HepG2 (cell line): Measurements from ENCODE around the gene GP2.

Source experiments
- ATF2 ChIP-seq: sonication (generic); formaldehyde crosslinking; IDR thresholded peaks from 2 replicates; pipeline ENCODE4 v1.4.0; 2020; ENCODE audit warnings: missing genetic modification reagents
- CTCF ChIP-seq: sonication (generic); formaldehyde crosslinking; IDR thresholded peaks from 2 replicates; pipeline ENCODE4 v1.5.0; 2020; ENCODE audit warnings: mild to moderate bottlenecking, missing genetic modification reagents, moderate library complexity
- EP300 ChIP-seq, 3 experiments: sonication (generic) in 1 of 3; formaldehyde crosslinking in 1 of 3; IDR thresholded peaks; 2 replicates each; pipeline versions ENCODE4 v1.5.1 to v1.6.1; 2011 to 2020; ENCODE audit warnings: low read depth in 2 of 3, low read length in 2 of 3, borderline replicate concordance in 1 of 3, improper control_type of control experiment in 1 of 3, mild to moderate bottlenecking in 1 of 3, missing genetic modification reagents in 1 of 3, moderate library complexity in 1 of 3
- EZH2 ChIP-seq: conservative IDR thresholded peaks from 2 replicates; pipeline ENCODE4 v1.6.1; 2012; ENCODE audit warnings: mild to moderate bottlenecking, low read depth, low read length, moderate library complexity
- GATAD1 ChIP-seq: IDR thresholded peaks from 2 replicates; pipeline ENCODE4 v1.6.1; 2016; ENCODE audit warnings: missing genetic modification reagents, missing compliant biosample characterization
- GLMP ChIP-seq: sonication (generic); formaldehyde crosslinking; IDR thresholded peaks from 2 replicates; pipeline ENCODE4 v1.9.0; 2021; ENCODE audit warnings: missing genetic modification reagents, mild to moderate bottlenecking, borderline replicate concordance
- GZF1 ChIP-seq: sonication (generic); formaldehyde crosslinking; IDR thresholded peaks from 2 replicates; pipeline ENCODE4 v1.5.1; 2020; ENCODE audit warnings: mild to moderate bottlenecking, missing genetic modification reagents
- HCFC1 ChIP-seq: fragments of 150-350 bp; IDR thresholded peaks from 2 replicates; pipeline ENCODE4 v1.6.1; 2014; ENCODE audit warnings: low read depth, low read length
- RFX5 ChIP-seq: IDR thresholded peaks from 2 replicates; pipeline ENCODE4 v1.6.1; 2011; ENCODE audit warnings: low read depth, low read length, improper control_type of control experiment
- ZBTB20 ChIP-seq: sonication (generic); formaldehyde crosslinking; IDR thresholded peaks from 2 replicates; pipeline ENCODE4 v1.8.1; 2023; ENCODE audit warnings: missing genetic modification reagents, low read depth, mild to moderate bottlenecking, borderline replicate concordance
- ZNF121 ChIP-seq: sonication (generic); formaldehyde crosslinking; IDR thresholded peaks from 2 replicates; pipeline ENCODE4 v1.5.0; 2020; ENCODE audit warnings: mild to moderate bottlenecking, missing genetic modification reagents
- ZNF318 ChIP-seq: sonication (generic); formaldehyde crosslinking; IDR thresholded peaks from 2 replicates; pipeline ENCODE4 v1.4.0; 2020; ENCODE audit warnings: mild to moderate bottlenecking, missing genetic modification reagents
- ZSCAN22 ChIP-seq: sonication (generic); formaldehyde crosslinking; IDR thresholded peaks from 2 replicates; pipeline ENCODE4 v1.4.0; 2020; ENCODE audit warnings: mild to moderate bottlenecking, missing genetic modification reagents

GRCh38 chr16:20318437-20318836 is 8.9 kb downstream of the GP2 start:
- TF ChIP-seq CTCF (CRISPR knock-in tag): no peak
- TF ChIP-seq HCFC1: no peak
- no peak for TF ChIP-seq GLMP (CRISPR knock-in tag)
- TF ChIP-seq RFX5: no peak
- TF ChIP-seq ZNF121: no peak
- no peak for TF ChIP-seq GZF1
- no peak for TF ChIP-seq ZBTB20 (CRISPR knock-in tag)
- no peak for TF ChIP-seq EP300 (IDR thresholded peaks at IDR 0.05; ENCODE audit: low read depth in 2 of 2, low read length in 2 of 2)
- TF ChIP-seq EP300 (CRISPR knock-in tag; IDR thresholded peaks at IDR 0.05; ENCODE audit: borderline replicate concordance): no peak
- no peak for TF ChIP-seq ZSCAN22
- no peak for TF ChIP-seq GATAD1 (CRISPR knock-in tag)
- no peak for TF ChIP-seq ATF2
- TF ChIP-seq EZH2: no peak
- TF ChIP-seq ZNF318: no peak
